Neural crest cell (in vitro differentiated cells): ENCODE data around the gene ZNF536. TPM values are rescaled to one million over a fixed set of nuclear protein-coding genes. Genes with fewer than 3 reads are reported as not detected.

Experiments
- DNase-seq: peaks from one replicate; pipeline ENCODE4 v3.0.0; 2021; ENCODE audit warnings: low read depth, mixed read lengths, low spot score
- H3K27ac Mint-ChIP-seq: one replicate; pipeline ENCODE4 v1.8.0; 2021; ENCODE audit warnings: mild to moderate bottlenecking, mixed read lengths; ENCODE audit not compliant: unreplicated experiment
- H3K27me3 Mint-ChIP-seq: 2 replicates; pipeline ENCODE4 v1.8.0; 2021; ENCODE audit warnings: low read depth, mild to moderate bottlenecking, mixed read lengths
- H3K36me3 Mint-ChIP-seq: 2 replicates; pipeline ENCODE4 v1.8.0; 2021; ENCODE audit warnings: low read depth, mild to moderate bottlenecking, mixed read lengths
- H3K4me1 Mint-ChIP-seq: 2 replicates; pipeline ENCODE4 v1.8.0; 2021; ENCODE audit warnings: mixed read lengths
- H3K4me3 Mint-ChIP-seq: one replicate; pipeline ENCODE4 v1.8.0; 2021; ENCODE audit warnings: mild to moderate bottlenecking, mixed read lengths
- H3K9me3 Mint-ChIP-seq: 2 replicates; pipeline ENCODE4 v1.8.0; 2021; ENCODE audit warnings: mixed read lengths
- total RNA-seq: library from RNA; stranded (reverse); gene quantifications from 2 replicates; pipeline ENCODE4 v1.2.1, GENCODE V29; 2021
- TF ChIP-seq, protein P1 (sequence below): fragments of 200-600 bp; sonication (generic); conservative IDR thresholded peaks from 2 replicates; pipeline ENCODE4 v1.5.0; 2021; ENCODE audit warnings: antibody characterized with exemption, mild to moderate bottlenecking

The ZNF536 gene
- total RNA-seq, 1 donor from 2014 or later = 22.0 TPM

DNA sequence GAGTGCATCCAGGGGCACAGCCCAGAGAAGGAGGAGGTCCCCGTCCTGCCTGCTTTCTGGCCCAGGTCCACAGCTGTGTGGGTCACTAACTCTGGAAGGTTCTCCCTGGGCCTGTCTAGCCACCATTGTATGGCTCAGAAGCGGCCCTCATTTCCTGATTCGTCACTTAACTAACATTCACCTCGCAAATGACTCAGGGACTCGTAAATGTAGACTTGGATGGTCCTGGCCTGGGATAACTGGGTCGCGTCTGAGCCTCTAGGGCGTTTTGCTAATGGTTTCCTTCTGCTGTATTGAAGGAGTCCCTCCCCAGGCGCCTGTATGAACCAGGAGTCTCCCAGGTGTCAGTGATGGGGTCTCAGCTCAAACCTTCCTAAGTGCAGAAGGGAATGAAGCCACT, 162.8 kb downstream of the ZNF536 start:
- Mint-ChIP-seq H3K27me3 (no peaks in the 10 kb centered on the region), H3K36me3 (peaks cover 3% of the 10 kb centered on the region), H3K4me3 (no peak overlapping the region), H3K9me3 (no peaks in the 10 kb centered on the region), H3K27ac (no peak overlapping the region), H3K4me1 (peaks cover 5% of the 10 kb centered on the region)
- DNase-seq = no peak
- TF ChIP-seq, protein P1, sequence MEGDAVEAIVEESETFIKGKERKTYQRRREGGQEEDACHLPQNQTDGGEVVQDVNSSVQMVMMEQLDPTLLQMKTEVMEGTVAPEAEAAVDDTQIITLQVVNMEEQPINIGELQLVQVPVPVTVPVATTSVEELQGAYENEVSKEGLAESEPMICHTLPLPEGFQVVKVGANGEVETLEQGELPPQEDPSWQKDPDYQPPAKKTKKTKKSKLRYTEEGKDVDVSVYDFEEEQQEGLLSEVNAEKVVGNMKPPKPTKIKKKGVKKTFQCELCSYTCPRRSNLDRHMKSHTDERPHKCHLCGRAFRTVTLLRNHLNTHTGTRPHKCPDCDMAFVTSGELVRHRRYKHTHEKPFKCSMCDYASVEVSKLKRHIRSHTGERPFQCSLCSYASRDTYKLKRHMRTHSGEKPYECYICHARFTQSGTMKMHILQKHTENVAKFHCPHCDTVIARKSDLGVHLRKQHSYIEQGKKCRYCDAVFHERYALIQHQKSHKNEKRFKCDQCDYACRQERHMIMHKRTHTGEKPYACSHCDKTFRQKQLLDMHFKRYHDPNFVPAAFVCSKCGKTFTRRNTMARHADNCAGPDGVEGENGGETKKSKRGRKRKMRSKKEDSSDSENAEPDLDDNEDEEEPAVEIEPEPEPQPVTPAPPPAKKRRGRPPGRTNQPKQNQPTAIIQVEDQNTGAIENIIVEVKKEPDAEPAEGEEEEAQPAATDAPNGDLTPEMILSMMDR = no peak

DNA sequence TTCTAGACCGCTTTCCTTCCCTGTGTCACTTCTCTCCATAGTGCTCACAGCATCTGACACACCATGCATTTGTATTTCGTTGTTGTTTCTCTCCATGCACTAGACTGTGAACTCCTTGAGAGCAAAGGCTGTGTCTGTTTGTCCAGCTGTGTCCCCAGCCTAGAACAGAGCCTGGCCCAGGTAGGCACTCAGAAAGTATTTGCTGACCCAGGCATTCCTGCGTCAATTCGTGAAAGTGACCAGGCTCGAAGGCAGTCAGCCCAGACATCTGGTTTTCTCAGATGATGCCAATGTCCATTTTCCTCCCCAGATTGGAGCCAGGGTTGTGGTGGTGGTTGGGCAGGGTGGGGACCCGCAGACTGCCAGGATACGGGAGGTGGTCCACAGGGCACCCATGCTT, 164.8 kb downstream of the ZNF536 start:
- no peak for DNase-seq
- Mint-ChIP-seq H3K4me1 (peaks cover 9% of the 10 kb centered on the region), H3K36me3 (peaks cover 3% of the 10 kb centered on the region), H3K27me3 (no peaks in the 10 kb centered on the region), H3K9me3 (no peaks in the 10 kb centered on the region), H3K4me3 (no peak overlapping the region), H3K27ac (no peak overlapping the region)
- TF ChIP-seq, protein P1 = no peak

DNA sequence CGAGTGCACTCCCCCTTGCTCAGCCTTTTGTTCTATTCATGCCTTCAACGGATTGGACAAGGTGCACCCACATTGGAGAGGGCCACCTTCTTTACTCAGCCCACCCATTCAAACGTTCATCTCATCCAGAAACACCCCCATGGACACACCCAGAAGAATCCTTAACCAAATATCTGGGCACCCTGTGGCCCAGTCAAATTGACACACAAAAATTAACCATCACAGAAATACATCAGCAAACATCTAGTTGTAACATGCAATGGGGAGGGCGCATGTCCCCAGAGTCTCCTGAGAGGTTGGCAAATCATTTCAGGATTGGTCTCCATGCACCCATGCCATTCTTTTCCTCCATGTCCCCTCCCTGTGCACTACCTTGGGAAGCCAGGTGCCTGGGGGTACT, 167.1 kb downstream of the ZNF536 start:
- TF ChIP-seq, protein P1 = no peak
- H3K9me3 Mint-ChIP-seq = no peaks in the 10 kb centered on the region
- peaks cover 3% of the 10 kb centered on the region for H3K36me3 Mint-ChIP-seq
- H3K27me3 Mint-ChIP-seq = no peaks in the 10 kb centered on the region
- H3K27ac Mint-ChIP-seq = peak overlapping the region; percentile 43
- no peak for DNase-seq
- peaks cover 9% of the 10 kb centered on the region for H3K4me1 Mint-ChIP-seq
- no peak overlapping the region for H3K4me3 Mint-ChIP-seq

DNA sequence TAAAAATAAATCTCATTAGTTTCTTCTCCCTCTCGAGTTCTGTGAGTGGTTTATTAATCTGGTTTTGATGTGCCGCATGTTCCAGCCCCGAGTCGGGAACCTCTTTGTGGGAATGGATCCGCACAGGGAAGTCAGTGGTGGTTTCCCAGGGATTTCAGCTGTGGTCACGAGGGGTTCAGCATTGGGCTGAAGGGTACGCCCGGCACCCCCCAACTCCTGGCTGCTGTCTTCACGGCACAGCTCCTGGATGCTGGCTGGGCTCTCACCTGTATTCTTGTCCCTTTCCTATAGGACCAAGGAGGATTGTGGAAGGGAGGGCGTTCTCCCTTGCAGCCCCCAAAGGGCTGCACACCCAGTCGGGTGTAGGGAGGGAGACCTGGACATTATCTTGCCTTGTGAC, 167.8 kb downstream of the ZNF536 start:
- H3K27me3 Mint-ChIP-seq = no peaks in the 10 kb centered on the region
- TF ChIP-seq, protein P1 = no peak

DNA sequence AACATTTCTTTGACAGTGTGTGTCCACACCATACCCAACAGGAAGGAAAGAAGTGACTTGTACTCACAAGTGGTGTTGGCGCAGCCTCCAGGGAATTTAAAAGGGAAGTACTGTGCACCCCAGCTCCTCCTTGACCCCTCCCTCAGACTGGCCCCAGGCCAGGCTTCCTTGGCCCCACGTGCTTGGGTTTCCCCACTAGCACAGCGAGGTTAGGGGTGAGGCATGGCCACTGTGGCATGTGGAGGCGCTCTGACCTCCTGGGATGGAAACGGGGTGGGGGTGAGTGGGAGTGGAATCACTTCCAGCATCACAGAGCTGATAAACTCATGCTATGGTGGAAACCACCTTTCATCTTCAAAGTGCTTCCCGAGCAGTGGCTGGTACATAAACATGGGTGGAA, 168.6 kb downstream of the ZNF536 start:
- Mint-ChIP-seq H3K27ac (no peak overlapping the region), H3K9me3 (no peaks in the 10 kb centered on the region), H3K4me1 (peaks cover 9% of the 10 kb centered on the region), H3K27me3 (no peaks in the 10 kb centered on the region), H3K36me3 (peaks cover 3% of the 10 kb centered on the region), H3K4me3 (no peak overlapping the region)
- no peak for DNase-seq
- TF ChIP-seq, protein P1 = no peak

More for the DNA sequence above, 167.8 kb downstream of the ZNF536 start:
- no peak overlapping the region for H3K4me3 Mint-ChIP-seq
- H3K4me1 Mint-ChIP-seq = peaks cover 9% of the 10 kb centered on the region
- no peak overlapping the region for H3K27ac Mint-ChIP-seq
- peaks cover 3% of the 10 kb centered on the region for H3K36me3 Mint-ChIP-seq
- H3K9me3 Mint-ChIP-seq = no peaks in the 10 kb centered on the region
- DNase-seq = no peak

DNA sequence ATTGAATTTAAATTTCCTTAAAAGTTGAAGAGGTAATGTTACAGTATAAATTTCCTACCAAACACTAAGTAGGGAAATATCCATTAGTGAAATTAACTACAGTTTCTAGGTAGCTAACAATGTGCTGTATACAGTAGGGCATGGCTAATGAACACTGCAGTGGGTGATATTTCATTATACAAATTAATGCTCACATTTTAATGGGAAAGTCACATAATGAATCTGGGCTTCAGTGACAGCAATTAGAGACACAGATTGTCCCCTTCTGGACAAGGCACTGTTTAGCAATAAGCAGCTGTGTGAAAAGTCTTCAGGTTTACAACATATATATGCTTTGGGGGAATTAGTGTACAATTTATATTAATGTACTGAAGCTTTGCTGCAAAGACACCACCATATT, 169.4 kb downstream of the ZNF536 start:
- Mint-ChIP-seq H3K4me1 (peaks cover 16% of the 10 kb centered on the region), H3K4me3 (no peak overlapping the region), H3K27me3 (no peaks in the 10 kb centered on the region), H3K27ac (no peak overlapping the region), H3K36me3 (peaks cover 3% of the 10 kb centered on the region), H3K9me3 (no peaks in the 10 kb centered on the region)
- TF ChIP-seq, protein P1 = no peak
- no peak for DNase-seq
